ENCODE data around the gene MCF2L2. TPM values are rescaled to one million over a fixed set of nuclear protein-coding genes. Genes with fewer than 3 reads are reported as not detected.

MCF2L2 gene
- total and polyA plus RNA-seq, 2 donors (not counting 1 experiment from before 2014, with no cell fraction given): 0.03 to 1.6 TPM

- Histone ChIP-seq H3K4me2 (replicated peaks; ENCODE audit: low read depth, low read length, poor library complexity, severe bottlenecking) (no peak overlapping the region), H3K79me2 (ENCODE audit: control insufficient read depth, insufficient read depth, low read length) (no peaks in the 10 kb centered on the region), H3K4me3 (ENCODE audit: control extremely low read depth in 1 of 5, extremely low read depth in 1 of 5, insufficient read depth in 1 of 5, low read depth in 2 of 5, low read length in 4 of 5) (no peak overlapping the region), H2AFZ (ENCODE audit: insufficient read depth, low read depth, low read length, poor library complexity, severe bottlenecking) (no peak overlapping the region), H3K9ac (ENCODE audit: low read length) (no peak overlapping the region), H3K9me3 (ENCODE audit: control extremely low read depth in 1 of 3, control insufficient read depth in 2 of 3, insufficient read depth in 1 of 3, low read length in 2 of 3) (no peaks in the 10 kb centered on the region), H3K27ac (ENCODE audit: low read length in 2 of 2) (no peak overlapping the region), H3K27me3 (replicated peaks in 1 of 4; ENCODE audit: control extremely low read depth in 1 of 4, control insufficient read depth in 3 of 4, insufficient read depth in 4 of 4, low read length in 3 of 4) (no peaks in the 10 kb centered on the region), H4K20me1 (ENCODE audit: control insufficient read depth, insufficient read depth, low read length, poor library complexity, severe bottlenecking) (no peaks in the 10 kb centered on the region), H3K36me3 (replicated peaks in 1 of 2; ENCODE audit: control extremely low read depth in 1 of 2, control insufficient read depth in 1 of 2, extremely low read depth in 1 of 2, insufficient read depth in 2 of 2, low read length in 1 of 2) (no peaks in the 10 kb centered on the region), H3K4me1 (ENCODE audit: control insufficient read depth in 2 of 2, insufficient read depth in 2 of 2, low read length in 2 of 2) (no peaks in the 10 kb centered on the region)
- ATAC-seq (ENCODE audit: low read depth) (no peak), DNase-seq (no peak)
- ChIA-PET CTCF (no interaction called here), POLR2A (no interaction called here)
- Mint-ChIP-seq H3K9me3 (ENCODE audit: insufficient read depth) (no peaks in the 10 kb centered on the region), H3K27me3 (no peaks in the 10 kb centered on the region), H3K4me3 (no peak overlapping the region), H3K27ac (no peak overlapping the region), H3K4me1 (no peaks in the 10 kb centered on the region)
- intact Hi-C loops (cut with micrococcal nuclease): no loop called here
- TF ChIP-seq EZH2 (IDR thresholded peaks at IDR 0.05; ENCODE audit: borderline replicate concordance, insufficient read depth, low read depth, low read length, poor library complexity, severe bottlenecking) (no peak), CTCF (IDR thresholded peaks at IDR 0.05) (no peak)
- WGBS (ENCODE audit: insufficient coverage): 93% methylated on average over 7 of the region's 8 CpGs
Measured at GRCh38 chr3:183317271-183317670, 111.1 kb downstream of the MCF2L2 start.

- H3K4me3 Mint-ChIP-seq: no peak overlapping the region
- no peaks in the 10 kb centered on the region for H3K36me3 ChIP-seq (replicated peaks in 1 of 2; ENCODE audit: control extremely low read depth in 1 of 2, control insufficient read depth in 1 of 2, extremely low read depth in 1 of 2, insufficient read depth in 2 of 2, low read length in 1 of 2)
- no peaks in the 10 kb centered on the region for H4K20me1 ChIP-seq (ENCODE audit: control insufficient read depth, insufficient read depth, low read length, poor library complexity, severe bottlenecking)
- no peak overlapping the region for H3K9ac ChIP-seq (ENCODE audit: low read length)
- no peaks in the 10 kb centered on the region for H3K27me3 Mint-ChIP-seq
- DNase-seq (no peak), ATAC-seq (ENCODE audit: low read depth) (no peak)
- no peak overlapping the region for H3K27ac Mint-ChIP-seq
- H3K9me3 Mint-ChIP-seq (ENCODE audit: insufficient read depth): no peaks in the 10 kb centered on the region
- H3K27ac ChIP-seq (ENCODE audit: low read length in 2 of 2): no peak overlapping the region
- ChIA-PET CTCF (no interaction called here), POLR2A (no interaction called here)
- TF ChIP-seq EZH2 (IDR thresholded peaks at IDR 0.05; ENCODE audit: borderline replicate concordance, insufficient read depth, low read depth, low read length, poor library complexity, severe bottlenecking) (no peak), CTCF (IDR thresholded peaks at IDR 0.05) (no peak)
- intact Hi-C loops (cut with micrococcal nuclease): no loop called here
- no peak overlapping the region for H2AFZ ChIP-seq (ENCODE audit: insufficient read depth, low read depth, low read length, poor library complexity, severe bottlenecking)
- H3K9me3 ChIP-seq (ENCODE audit: control extremely low read depth in 1 of 3, control insufficient read depth in 2 of 3, insufficient read depth in 1 of 3, low read length in 2 of 3): no peaks in the 10 kb centered on the region
- no peaks in the 10 kb centered on the region for H3K4me1 Mint-ChIP-seq
- no peaks in the 10 kb centered on the region for H3K4me1 ChIP-seq (ENCODE audit: control insufficient read depth in 2 of 2, insufficient read depth in 2 of 2, low read length in 2 of 2)
- H3K4me3 ChIP-seq (ENCODE audit: control extremely low read depth in 1 of 5, extremely low read depth in 1 of 5, insufficient read depth in 1 of 5, low read depth in 2 of 5, low read length in 4 of 5): no peak overlapping the region
- WGBS (ENCODE audit: insufficient coverage): 96% methylated on average over 8 of the region's 8 CpGs
- no peaks in the 10 kb centered on the region for H3K27me3 ChIP-seq (replicated peaks in 1 of 4; ENCODE audit: control extremely low read depth in 1 of 4, control insufficient read depth in 3 of 4, insufficient read depth in 4 of 4, low read length in 3 of 4)
- no peak overlapping the region for H3K4me2 ChIP-seq (replicated peaks; ENCODE audit: low read depth, low read length, poor library complexity, severe bottlenecking)
- H3K79me2 ChIP-seq (ENCODE audit: control insufficient read depth, insufficient read depth, low read length): no peaks in the 10 kb centered on the region
Measured at GRCh38 chr3:183315739-183316138, 112.7 kb downstream of the MCF2L2 start.

All from B cell (primary cell).